Peyer's patch (tissue), 4 donors: ENCODE measurements around the gene GPATCH4.

Source experiments
- CTCF ChIP-seq, 6 experiments: fragments of 450-650 bp in 4 of 6; fragments of 200-600 bp in 2 of 6; sonication (generic) in 1 of 6; IDR thresholded peaks; one replicate each; pipeline ENCODE4 v1.5.1; 2017 to 2019; ENCODE audit warnings: antibody characterized with exemption in 6 of 6, mild to moderate bottlenecking in 3 of 6, moderate library complexity in 1 of 6
- POLR2A ChIP-seq, 2 donors: fragments of 450-650 bp; IDR thresholded peaks; one replicate each; pipeline ENCODE4 v1.5.1; 2017; ENCODE audit warnings: antibody characterized with exemption in 2 of 2, mild to moderate bottlenecking in 2 of 2, moderate library complexity in 2 of 2

GRCh38 chr1:156648951-156649350 is 47.7 kb upstream of the GPATCH4 start:
- TF ChIP-seq POLR2A (IDR thresholded peaks at IDR 0.05) (no peak), CTCF (IDR thresholded peaks at IDR 0.05) (no peak)
